WTC11 (cell line): ENCODE results near the gene CEP120. TPM values are rescaled to one million over a fixed set of nuclear protein-coding genes. Genes with fewer than 3 reads are reported as not detected.

ENCODE experiments used
- ATAC-seq: fragments of 200-7000 bp; cut with Tn5 transposase; 2 replicates; pipeline ENCODE4 v1.10.0; 2021; ENCODE audit warnings: mild to moderate bottlenecking, moderate library complexity
- CTCF ChIA-PET: fragments of 300-600 bp; sonication (Branson Sonifier 250); formaldehyde crosslinking; loops from one replicate; lab custom pipeline; 2021; ENCODE audit warnings: antibody characterized with exemption; lab: Charles Lee
- POLR2A ChIA-PET: fragments of 350-600 bp; sonication (Branson Sonifier 250); formaldehyde crosslinking; loops from one replicate; lab custom pipeline; 2021; ENCODE audit warnings: antibody characterized with exemption; lab: Charles Lee
- DNase-seq: peaks from one replicate; pipeline ENCODE4 v3.0.0; 2021; ENCODE audit warnings: low spot score
- H3K27ac Mint-ChIP-seq: 2 replicates; pipeline ENCODE4 v1.8.0; 2021; ENCODE audit warnings: mixed read lengths
- H3K27me3 Mint-ChIP-seq: 2 replicates; pipeline ENCODE4 v1.8.0; 2021; ENCODE audit warnings: low read depth, mild to moderate bottlenecking, moderate library complexity, mixed read lengths
- H3K36me3 Mint-ChIP-seq: 2 replicates; pipeline ENCODE4 v1.8.0; 2021; ENCODE audit warnings: mixed read lengths
- H3K4me1 Mint-ChIP-seq: 2 replicates; pipeline ENCODE4 v1.8.0; 2022; ENCODE audit warnings: mixed read lengths
- H3K4me3 Mint-ChIP-seq: 2 replicates; pipeline ENCODE4 v1.8.0; 2021; ENCODE audit warnings: mild to moderate bottlenecking, moderate library complexity, mixed read lengths
- H3K9me3 Mint-ChIP-seq: 2 replicates; pipeline ENCODE4 v1.8.0; 2021; ENCODE audit warnings: mixed read lengths
- ATF1 ChIP-seq: sonication (generic); formaldehyde crosslinking; IDR thresholded peaks from 2 replicates; pipeline ENCODE4 v1.8.1; 2023; ENCODE audit warnings: mild to moderate bottlenecking, moderate library complexity, missing genetic modification reagents
- CBFB ChIP-seq: sonication (generic); formaldehyde crosslinking; IDR thresholded peaks from 2 replicates; pipeline ENCODE4 v1.8.1; 2022; ENCODE audit warnings: mild to moderate bottlenecking, low read depth, missing genetic modification reagents
- ELF4 ChIP-seq: sonication (generic); formaldehyde crosslinking; IDR thresholded peaks from 2 replicates; pipeline ENCODE4 v1.8.1; 2022; ENCODE audit warnings: low read depth, mild to moderate bottlenecking, moderate library complexity, missing genetic modification reagents
- FOXP1 ChIP-seq: sonication (generic); formaldehyde crosslinking; IDR thresholded peaks from 2 replicates; pipeline ENCODE4 v1.8.0; 2022; ENCODE audit warnings: missing genetic modification reagents, mild to moderate bottlenecking, moderate library complexity, borderline replicate concordance
- IRF2 ChIP-seq: sonication (generic); formaldehyde crosslinking; IDR thresholded peaks from 2 replicates; pipeline ENCODE4 v1.8.0; 2022; ENCODE audit warnings: low read depth, missing genetic modification reagents, borderline replicate concordance
- MXD4 ChIP-seq: fragments of 250-450 bp; sonication (Bioruptor Pico); IDR thresholded peaks from 2 replicates; pipeline ENCODE4 v1.8.0; 2021; ENCODE audit warnings: mild to moderate bottlenecking, moderate library complexity, borderline replicate concordance
- NFATC4 ChIP-seq: fragments of 250-450 bp; sonication (Bioruptor Pico); IDR thresholded peaks from 2 replicates; pipeline ENCODE4 v1.9.0; 2021; ENCODE audit warnings: mild to moderate bottlenecking
- NR1H2 ChIP-seq: sonication (generic); formaldehyde crosslinking; IDR thresholded peaks from 2 replicates; pipeline ENCODE4 v1.9.0; 2021; ENCODE audit warnings: mild to moderate bottlenecking, moderate library complexity, missing genetic modification reagents
- OVOL2 ChIP-seq: fragments of 250-450 bp; sonication (Bioruptor Pico); IDR thresholded peaks from 2 replicates; pipeline ENCODE4 v1.9.0; 2021; ENCODE audit warnings: mild to moderate bottlenecking, borderline replicate concordance
- SP1 ChIP-seq: sonication (generic); formaldehyde crosslinking; conservative IDR thresholded peaks from 2 replicates; pipeline ENCODE4 v1.8.1; 2022; ENCODE audit warnings: missing genetic modification reagents
- ZBTB21 ChIP-seq: sonication (generic); formaldehyde crosslinking; IDR thresholded peaks from 2 replicates; pipeline ENCODE4 v1.8.1; 2023; ENCODE audit warnings: mild to moderate bottlenecking, missing genetic modification reagents, borderline replicate concordance
- ZNF232 ChIP-seq: sonication (generic); formaldehyde crosslinking; IDR thresholded peaks from 2 replicates; pipeline ENCODE4 v1.8.0; 2022; ENCODE audit warnings: mild to moderate bottlenecking, missing genetic modification reagents
- ZNF416 ChIP-seq: fragments of 250-450 bp; sonication (Bioruptor Pico); IDR thresholded peaks from 2 replicates; pipeline ENCODE4 v1.9.0; 2021; ENCODE audit warnings: mild to moderate bottlenecking, inconsistent platforms
- total RNA-seq: library from RNA; stranded (reverse); gene quantifications from 3 replicates; pipeline ENCODE4 v1.2.3, GENCODE V29; 2021
- TF ChIP-seq, protein P1 (sequence below): fragments of 200-600 bp; IDR thresholded peaks from 2 replicates; pipeline ENCODE4 v1.8.0; 2022; ENCODE audit warnings: antibody characterized with exemption
- TF ChIP-seq, protein P2 (sequence below): sonication (generic); formaldehyde crosslinking; IDR thresholded peaks from 2 replicates; pipeline ENCODE4 v1.8.1; 2022; ENCODE audit warnings: missing genetic modification reagents, borderline replicate concordance
- TF ChIP-seq, protein P3 (sequence below): sonication (generic); formaldehyde crosslinking; IDR thresholded peaks from 2 replicates; pipeline ENCODE4 v1.8.1; 2023; ENCODE audit warnings: mild to moderate bottlenecking, moderate library complexity, missing genetic modification reagents
- TF ChIP-seq, protein P4 (sequence below): fragments of 250-450 bp; sonication (Bioruptor Pico); IDR thresholded peaks from 2 replicates; pipeline ENCODE4 v1.9.0; 2021; ENCODE audit warnings: moderate library complexity, mild to moderate bottlenecking, inconsistent platforms, borderline replicate concordance
- TF ChIP-seq, protein P5 (sequence below): sonication (generic); formaldehyde crosslinking; conservative IDR thresholded peaks from 2 replicates; pipeline ENCODE4 v1.8.1; 2023; ENCODE audit warnings: mild to moderate bottlenecking, low read depth, missing genetic modification reagents, moderate library complexity
- TF ChIP-seq, protein P6 (sequence below): sonication (generic); formaldehyde crosslinking; IDR thresholded peaks from 2 replicates; pipeline ENCODE4 v1.8.1; 2022; ENCODE audit warnings: mild to moderate bottlenecking, moderate library complexity, missing genetic modification reagents
- TF ChIP-seq, protein P7 (sequence below): fragments of 250-450 bp; sonication (Bioruptor Pico); IDR thresholded peaks from 2 replicates; pipeline ENCODE4 v1.9.0; 2021; ENCODE audit warnings: mild to moderate bottlenecking
- TF ChIP-seq, protein P8 (sequence below): sonication (generic); formaldehyde crosslinking; IDR thresholded peaks from 2 replicates; pipeline ENCODE4 v1.8.1; 2022; ENCODE audit warnings: low read depth, missing genetic modification reagents, borderline replicate concordance

CEP120 gene
- total RNA-seq, 1 experiment from 2014 or later, result 15.2 TPM

DNA sequence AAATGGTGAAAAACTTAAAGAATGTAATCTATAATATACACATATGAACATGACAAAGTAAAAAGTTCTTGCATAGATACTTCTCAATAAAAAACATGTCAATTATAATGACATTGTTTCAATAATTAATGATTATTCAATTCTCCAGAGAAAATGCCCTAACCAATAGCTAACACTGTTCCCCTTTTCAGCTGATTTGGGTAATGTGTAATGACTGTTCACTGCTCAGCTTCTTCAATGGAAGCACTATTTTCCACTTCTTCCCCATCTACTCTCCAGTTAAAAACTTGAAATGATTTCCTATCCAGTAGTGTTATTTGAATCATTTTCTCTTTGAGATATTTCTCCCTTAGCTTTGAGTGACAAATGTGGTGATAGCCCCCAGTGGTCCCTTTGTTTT lies 62.3 kb downstream of the CEP120 start:
- POLR2A ChIA-PET, result no interaction called here
- Mint-ChIP-seq H3K27ac (no peak overlapping the region), H3K36me3 (peaks cover 17% of the 10 kb centered on the region)
- no peak for TF ChIP-seq ZBTB21 (CRISPR knock-in tag)
- no peak for TF ChIP-seq NFATC4 (CRISPR knock-in tag)
- no peak for TF ChIP-seq ZNF232
- TF ChIP-seq CBFB (CRISPR knock-in tag), result no peak
- TF ChIP-seq, protein P1, sequence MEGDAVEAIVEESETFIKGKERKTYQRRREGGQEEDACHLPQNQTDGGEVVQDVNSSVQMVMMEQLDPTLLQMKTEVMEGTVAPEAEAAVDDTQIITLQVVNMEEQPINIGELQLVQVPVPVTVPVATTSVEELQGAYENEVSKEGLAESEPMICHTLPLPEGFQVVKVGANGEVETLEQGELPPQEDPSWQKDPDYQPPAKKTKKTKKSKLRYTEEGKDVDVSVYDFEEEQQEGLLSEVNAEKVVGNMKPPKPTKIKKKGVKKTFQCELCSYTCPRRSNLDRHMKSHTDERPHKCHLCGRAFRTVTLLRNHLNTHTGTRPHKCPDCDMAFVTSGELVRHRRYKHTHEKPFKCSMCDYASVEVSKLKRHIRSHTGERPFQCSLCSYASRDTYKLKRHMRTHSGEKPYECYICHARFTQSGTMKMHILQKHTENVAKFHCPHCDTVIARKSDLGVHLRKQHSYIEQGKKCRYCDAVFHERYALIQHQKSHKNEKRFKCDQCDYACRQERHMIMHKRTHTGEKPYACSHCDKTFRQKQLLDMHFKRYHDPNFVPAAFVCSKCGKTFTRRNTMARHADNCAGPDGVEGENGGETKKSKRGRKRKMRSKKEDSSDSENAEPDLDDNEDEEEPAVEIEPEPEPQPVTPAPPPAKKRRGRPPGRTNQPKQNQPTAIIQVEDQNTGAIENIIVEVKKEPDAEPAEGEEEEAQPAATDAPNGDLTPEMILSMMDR, result no peak
- TF ChIP-seq MXD4, result no peak
- TF ChIP-seq, protein P2, sequence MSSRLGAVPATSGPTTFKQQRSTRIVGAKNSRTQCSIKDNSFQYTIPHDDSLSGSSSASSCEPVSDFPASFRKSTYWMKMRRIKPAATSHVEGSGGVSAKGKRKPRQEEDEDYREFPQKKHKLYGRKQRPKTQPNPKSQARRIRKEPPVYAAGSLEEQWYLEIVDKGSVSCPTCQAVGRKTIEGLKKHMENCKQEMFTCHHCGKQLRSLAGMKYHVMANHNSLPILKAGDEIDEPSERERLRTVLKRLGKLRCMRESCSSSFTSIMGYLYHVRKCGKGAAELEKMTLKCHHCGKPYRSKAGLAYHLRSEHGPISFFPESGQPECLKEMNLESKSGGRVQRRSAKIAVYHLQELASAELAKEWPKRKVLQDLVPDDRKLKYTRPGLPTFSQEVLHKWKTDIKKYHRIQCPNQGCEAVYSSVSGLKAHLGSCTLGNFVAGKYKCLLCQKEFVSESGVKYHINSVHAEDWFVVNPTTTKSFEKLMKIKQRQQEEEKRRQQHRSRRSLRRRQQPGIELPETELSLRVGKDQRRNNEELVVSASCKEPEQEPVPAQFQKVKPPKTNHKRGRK (CRISPR knock-in tag), result no peak
- TF ChIP-seq ATF1, result no peak
- TF ChIP-seq, protein P3, sequence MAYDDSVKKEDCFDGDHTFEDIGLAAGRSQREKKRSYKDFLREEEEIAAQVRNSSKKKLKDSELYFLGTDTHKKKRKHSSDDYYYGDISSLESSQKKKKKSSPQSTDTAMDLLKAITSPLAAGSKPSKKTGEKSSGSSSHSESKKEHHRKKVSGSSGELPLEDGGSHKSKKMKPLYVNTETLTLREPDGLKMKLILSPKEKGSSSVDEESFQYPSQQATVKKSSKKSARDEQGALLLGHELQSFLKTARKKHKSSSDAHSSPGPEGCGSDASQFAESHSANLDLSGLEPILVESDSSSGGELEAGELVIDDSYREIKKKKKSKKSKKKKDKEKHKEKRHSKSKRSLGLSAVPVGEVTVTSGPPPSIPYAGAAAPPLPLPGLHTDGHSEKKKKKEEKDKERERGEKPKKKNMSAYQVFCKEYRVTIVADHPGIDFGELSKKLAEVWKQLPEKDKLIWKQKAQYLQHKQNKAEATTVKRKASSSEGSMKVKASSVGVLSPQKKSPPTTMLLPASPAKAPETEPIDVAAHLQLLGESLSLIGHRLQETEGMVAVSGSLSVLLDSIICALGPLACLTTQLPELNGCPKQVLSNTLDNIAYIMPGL (CRISPR knock-in tag), result no peak
- no peak for TF ChIP-seq ELF4 (CRISPR knock-in tag)
- TF ChIP-seq, protein P4, sequence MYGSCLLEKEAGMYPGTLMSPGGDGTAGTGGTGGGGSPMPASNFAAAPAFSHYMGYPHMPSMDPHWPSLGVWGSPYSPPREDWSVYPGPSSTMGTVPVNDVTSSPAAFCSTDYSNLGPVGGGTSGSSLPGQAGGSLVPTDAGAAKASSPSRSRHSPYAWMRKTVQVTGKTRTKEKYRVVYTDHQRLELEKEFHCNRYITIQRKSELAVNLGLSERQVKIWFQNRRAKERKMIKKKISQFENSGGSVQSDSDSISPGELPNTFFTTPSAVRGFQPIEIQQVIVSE, result no peak
- no peak for TF ChIP-seq ZNF416 (CRISPR knock-in tag)
- TF ChIP-seq NR1H2, result no peak
- TF ChIP-seq, protein P5, sequence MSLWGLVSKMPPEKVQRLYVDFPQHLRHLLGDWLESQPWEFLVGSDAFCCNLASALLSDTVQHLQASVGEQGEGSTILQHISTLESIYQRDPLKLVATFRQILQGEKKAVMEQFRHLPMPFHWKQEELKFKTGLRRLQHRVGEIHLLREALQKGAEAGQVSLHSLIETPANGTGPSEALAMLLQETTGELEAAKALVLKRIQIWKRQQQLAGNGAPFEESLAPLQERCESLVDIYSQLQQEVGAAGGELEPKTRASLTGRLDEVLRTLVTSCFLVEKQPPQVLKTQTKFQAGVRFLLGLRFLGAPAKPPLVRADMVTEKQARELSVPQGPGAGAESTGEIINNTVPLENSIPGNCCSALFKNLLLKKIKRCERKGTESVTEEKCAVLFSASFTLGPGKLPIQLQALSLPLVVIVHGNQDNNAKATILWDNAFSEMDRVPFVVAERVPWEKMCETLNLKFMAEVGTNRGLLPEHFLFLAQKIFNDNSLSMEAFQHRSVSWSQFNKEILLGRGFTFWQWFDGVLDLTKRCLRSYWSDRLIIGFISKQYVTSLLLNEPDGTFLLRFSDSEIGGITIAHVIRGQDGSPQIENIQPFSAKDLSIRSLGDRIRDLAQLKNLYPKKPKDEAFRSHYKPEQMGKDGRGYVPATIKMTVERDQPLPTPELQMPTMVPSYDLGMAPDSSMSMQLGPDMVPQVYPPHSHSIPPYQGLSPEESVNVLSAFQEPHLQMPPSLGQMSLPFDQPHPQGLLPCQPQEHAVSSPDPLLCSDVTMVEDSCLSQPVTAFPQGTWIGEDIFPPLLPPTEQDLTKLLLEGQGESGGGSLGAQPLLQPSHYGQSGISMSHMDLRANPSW (CRISPR knock-in tag), result no peak
- TF ChIP-seq FOXP1 (CRISPR knock-in tag), result no peak
- TF ChIP-seq, protein P6, sequence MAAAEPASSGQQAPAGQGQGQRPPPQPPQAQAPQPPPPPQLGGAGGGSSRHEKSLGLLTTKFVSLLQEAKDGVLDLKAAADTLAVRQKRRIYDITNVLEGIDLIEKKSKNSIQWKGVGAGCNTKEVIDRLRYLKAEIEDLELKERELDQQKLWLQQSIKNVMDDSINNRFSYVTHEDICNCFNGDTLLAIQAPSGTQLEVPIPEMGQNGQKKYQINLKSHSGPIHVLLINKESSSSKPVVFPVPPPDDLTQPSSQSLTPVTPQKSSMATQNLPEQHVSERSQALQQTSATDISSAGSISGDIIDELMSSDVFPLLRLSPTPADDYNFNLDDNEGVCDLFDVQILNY (CRISPR knock-in tag), result no peak
- TF ChIP-seq, all 79 proteins: peak for 0
- peaks cover 16% of the 10 kb centered on the region for H3K9me3 Mint-ChIP-seq
- no peak for DNase-seq
- no peak for ATAC-seq
- H3K4me1 Mint-ChIP-seq, result no peaks in the 10 kb centered on the region
- CTCF ChIA-PET, result interaction anchor here (1.8 kb wide), 1 partner anchor 11 kb away, joined by 6 read pairs; no protein-coding TSS in a partner anchor
- H3K4me3 Mint-ChIP-seq, result no peak overlapping the region
- no peaks in the 10 kb centered on the region for H3K27me3 Mint-ChIP-seq

DNA sequence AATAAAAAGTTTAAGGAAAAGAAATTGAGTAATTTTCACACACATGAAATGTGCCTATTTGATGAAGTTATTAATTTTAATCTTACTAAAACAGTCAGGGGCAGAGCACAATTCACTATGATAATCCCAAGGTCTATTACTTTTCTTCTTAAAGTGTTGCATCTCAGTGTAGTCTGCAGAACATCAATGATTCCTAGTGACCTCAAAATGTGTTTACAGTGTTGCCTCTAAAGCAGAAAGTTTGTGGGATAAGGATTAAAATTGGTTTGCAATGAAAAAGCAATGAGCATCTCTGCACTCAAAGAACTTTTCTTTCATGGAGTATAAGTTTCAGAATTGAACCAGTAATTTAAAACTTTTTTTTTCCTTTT lies 63.0 kb downstream of the CEP120 start:
- Mint-ChIP-seq H3K4me3 (no peak overlapping the region), H3K4me1 (no peaks in the 10 kb centered on the region), H3K36me3 (peaks cover 22% of the 10 kb centered on the region), H3K9me3 (peaks cover 19% of the 10 kb centered on the region), H3K27ac (no peak overlapping the region), H3K27me3 (no peaks in the 10 kb centered on the region)
- DNase-seq, result no peak
- ChIA-PET CTCF (no interaction called here), POLR2A (no interaction called here)
- no peak for ATAC-seq
- TF ChIP-seq, protein P7, sequence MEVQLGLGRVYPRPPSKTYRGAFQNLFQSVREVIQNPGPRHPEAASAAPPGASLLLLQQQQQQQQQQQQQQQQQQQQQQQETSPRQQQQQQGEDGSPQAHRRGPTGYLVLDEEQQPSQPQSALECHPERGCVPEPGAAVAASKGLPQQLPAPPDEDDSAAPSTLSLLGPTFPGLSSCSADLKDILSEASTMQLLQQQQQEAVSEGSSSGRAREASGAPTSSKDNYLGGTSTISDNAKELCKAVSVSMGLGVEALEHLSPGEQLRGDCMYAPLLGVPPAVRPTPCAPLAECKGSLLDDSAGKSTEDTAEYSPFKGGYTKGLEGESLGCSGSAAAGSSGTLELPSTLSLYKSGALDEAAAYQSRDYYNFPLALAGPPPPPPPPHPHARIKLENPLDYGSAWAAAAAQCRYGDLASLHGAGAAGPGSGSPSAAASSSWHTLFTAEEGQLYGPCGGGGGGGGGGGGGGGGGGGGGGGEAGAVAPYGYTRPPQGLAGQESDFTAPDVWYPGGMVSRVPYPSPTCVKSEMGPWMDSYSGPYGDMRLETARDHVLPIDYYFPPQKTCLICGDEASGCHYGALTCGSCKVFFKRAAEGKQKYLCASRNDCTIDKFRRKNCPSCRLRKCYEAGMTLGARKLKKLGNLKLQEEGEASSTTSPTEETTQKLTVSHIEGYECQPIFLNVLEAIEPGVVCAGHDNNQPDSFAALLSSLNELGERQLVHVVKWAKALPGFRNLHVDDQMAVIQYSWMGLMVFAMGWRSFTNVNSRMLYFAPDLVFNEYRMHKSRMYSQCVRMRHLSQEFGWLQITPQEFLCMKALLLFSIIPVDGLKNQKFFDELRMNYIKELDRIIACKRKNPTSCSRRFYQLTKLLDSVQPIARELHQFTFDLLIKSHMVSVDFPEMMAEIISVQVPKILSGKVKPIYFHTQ (CRISPR knock-in tag), result no peak
- TF ChIP-seq, protein P8, sequence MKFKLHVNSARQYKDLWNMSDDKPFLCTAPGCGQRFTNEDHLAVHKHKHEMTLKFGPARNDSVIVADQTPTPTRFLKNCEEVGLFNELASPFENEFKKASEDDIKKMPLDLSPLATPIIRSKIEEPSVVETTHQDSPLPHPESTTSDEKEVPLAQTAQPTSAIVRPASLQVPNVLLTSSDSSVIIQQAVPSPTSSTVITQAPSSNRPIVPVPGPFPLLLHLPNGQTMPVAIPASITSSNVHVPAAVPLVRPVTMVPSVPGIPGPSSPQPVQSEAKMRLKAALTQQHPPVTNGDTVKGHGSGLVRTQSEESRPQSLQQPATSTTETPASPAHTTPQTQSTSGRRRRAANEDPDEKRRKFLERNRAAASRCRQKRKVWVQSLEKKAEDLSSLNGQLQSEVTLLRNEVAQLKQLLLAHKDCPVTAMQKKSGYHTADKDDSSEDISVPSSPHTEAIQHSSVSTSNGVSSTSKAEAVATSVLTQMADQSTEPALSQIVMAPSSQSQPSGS (CRISPR knock-in tag), result no peak
- TF ChIP-seq OVOL2 (no peak), SP1 (no peak), IRF2 (CRISPR knock-in tag) (no peak)
